K562 (cell line): ENCODE results near the gene CLCN6. TPM values are rescaled to one million over a fixed set of nuclear protein-coding genes. Genes with fewer than 3 reads are reported as not detected.

Experiments used
- BRD9 ChIP-seq: fragments of 450-650 bp; IDR thresholded peaks from 2 replicates; pipeline ENCODE4 v1.6.1; 2018; ENCODE audit warnings: low read depth; ENCODE audit not compliant: partially characterized antibody
- CBX3 ChIP-seq, 2 experiments: IDR thresholded peaks; 1 replicate in 1 of 2; 2 replicates in 1 of 2; pipeline ENCODE4 v1.6.1; 2012; ENCODE audit warnings: inconsistent platforms in 2 of 2, low read length in 2 of 2, borderline replicate concordance in 1 of 2, control low read depth in 1 of 2
- CREB5 ChIP-seq: fragments of 250-450 bp; sonication (Bioruptor Pico); IDR thresholded peaks from 2 replicates; pipeline ENCODE4 v1.5.0; 2020; ENCODE audit warnings: mild to moderate bottlenecking
- FOXO4 ChIP-seq: fragments of 450-650 bp; formaldehyde crosslinking; IDR thresholded peaks from 2 replicates; pipeline ENCODE4 v1.4.0; 2020; ENCODE audit warnings: mild to moderate bottlenecking, moderate library complexity
- HDGF ChIP-seq: fragments of 450-650 bp; IDR thresholded peaks from 2 replicates; pipeline ENCODE4 v1.6.1; 2016
- KAT7 ChIP-seq: sonication (generic); formaldehyde crosslinking; IDR thresholded peaks from 2 replicates; pipeline ENCODE4 v1.8.0; 2022; ENCODE audit warnings: missing genetic modification reagents, mild to moderate bottlenecking, borderline replicate concordance
- KDM5B ChIP-seq: fragments of 200-600 bp; sonication (generic); IDR thresholded peaks from 2 replicates; pipeline ENCODE4 v1.6.1; 2012; ENCODE audit warnings: low read depth, mild to moderate bottlenecking, moderate library complexity, low read length, control low read depth, inconsistent platforms; ENCODE audit not compliant: insufficient replicate concordance
- NCOA6 ChIP-seq: fragments of 450-650 bp; IDR thresholded peaks from 2 replicates; pipeline ENCODE4 v1.6.1; 2017; ENCODE audit warnings: mild to moderate bottlenecking
- NFE2 ChIP-seq: IDR thresholded peaks from 2 replicates; pipeline ENCODE4 v1.6.1; 2014; ENCODE audit warnings: antibody characterized with exemption, low read depth
- NFE2L1 ChIP-seq: fragments of 450-650 bp; IDR thresholded peaks from 2 replicates; pipeline ENCODE4 v1.6.1; 2016; ENCODE audit warnings: missing genetic modification characterization, low read depth, mild to moderate bottlenecking, missing compliant biosample characterization, moderate library complexity, borderline replicate concordance
- NR3C1 ChIP-seq: sonication (generic); formaldehyde crosslinking; IDR thresholded peaks from 2 replicates; pipeline ENCODE4 v1.8.1; 2022; ENCODE audit warnings: missing genetic modification reagents
- PHF21A ChIP-seq: fragments of 450-650 bp; IDR thresholded peaks from 2 replicates; pipeline ENCODE4 v1.6.1; 2017; ENCODE audit warnings: low read depth, borderline replicate concordance
- RHOXF2B ChIP-seq: fragments of 250-450 bp; sonication (Bioruptor Pico); conservative IDR thresholded peaks from 2 replicates; pipeline ENCODE4 v1.5.1; 2021
- SAFB ChIP-seq: fragments of 200-400 bp; formaldehyde crosslinking; IDR thresholded peaks from 2 replicates; pipeline ENCODE4 v1.6.1; 2017; ENCODE audit warnings: low read depth, low read length, borderline replicate concordance
- SP1 ChIP-seq: sonication (generic); formaldehyde crosslinking; IDR thresholded peaks from 2 replicates; pipeline ENCODE4 v1.8.1; 2022; ENCODE audit warnings: mild to moderate bottlenecking, missing genetic modification reagents
- TEAD2 ChIP-seq: fragments of 450-650 bp; IDR thresholded peaks from 2 replicates; pipeline ENCODE4 v1.6.1; 2016; ENCODE audit warnings: missing genetic modification characterization, control low read depth, missing compliant biosample characterization
- ZFP91 ChIP-seq: sonication (generic); formaldehyde crosslinking; IDR thresholded peaks from 2 replicates; pipeline ENCODE4 v1.8.0; 2022; ENCODE audit warnings: mild to moderate bottlenecking, missing genetic modification reagents
- ZKSCAN1 ChIP-seq: fragments of 150-350 bp; IDR thresholded peaks from 2 replicates; pipeline ENCODE4 v1.6.1; 2016; ENCODE audit warnings: low read depth, low read length
- ZNF644 ChIP-seq: fragments of 200-800 bp; sonication (Bioruptor generic); IDR thresholded peaks from 2 replicates; pipeline ENCODE4 v1.6.1; 2016; ENCODE audit warnings: low read depth, missing genetic modification characterization, missing compliant biosample characterization
- ZNF766 ChIP-seq: fragments of 200-800 bp; sonication (Bioruptor generic); conservative IDR thresholded peaks from 2 replicates; pipeline ENCODE4 v1.6.1; 2016; ENCODE audit warnings: missing genetic modification characterization, missing compliant biosample characterization
- polyA plus RNA-seq, 8 experiments: library from polyadenylated mRNA; depleted of rRNA in 4 of 8; stranded (reverse) in 5 of 8; unstranded in 3 of 8; fragments of >200 nt; fragmentation: Nextera tagmentation in 2 of 8; fragmentation: Illumina TruSeq in 1 of 8; extraction: Ambion mirVana in 2 of 8; extraction: Trizol in 1 of 8; gene quantifications; 2 replicates each; pipeline versions ENCODE4 v1.2.1 to v1.2.3, GENCODE V29; 2011 to 2014; ENCODE audit warnings: inconsistent platforms in 1 of 8, missing spikeins in 1 of 8
- total RNA-seq, 7 experiments: library from RNA; depleted of rRNA in 6 of 7; stranded (reverse); fragments of >200 nt in 6 of 7; fragmentation: Illumina TruSeq in 2 of 7; extraction: Trizol in 2 of 7; gene quantifications; 2 replicates each; pipeline versions ENCODE4 v1.2.1 to v1.2.3, GENCODE V29; 2011 to 2021; ENCODE audit warnings: low replicate concordance in 1 of 7
- TF ChIP-seq, protein P1 (sequence below): sonication (generic); formaldehyde crosslinking; IDR thresholded peaks from 2 replicates; pipeline ENCODE4 v1.8.0; 2022; ENCODE audit warnings: mild to moderate bottlenecking, missing genetic modification reagents

The CLCN6 gene
- total and polyA plus RNA-seq, 9 of the 15 experiments (the other 6 are each of a cell fraction or from before 2014, with no cell fraction given): 2.0 to 21.8 (median 13.6) TPM

DNA sequence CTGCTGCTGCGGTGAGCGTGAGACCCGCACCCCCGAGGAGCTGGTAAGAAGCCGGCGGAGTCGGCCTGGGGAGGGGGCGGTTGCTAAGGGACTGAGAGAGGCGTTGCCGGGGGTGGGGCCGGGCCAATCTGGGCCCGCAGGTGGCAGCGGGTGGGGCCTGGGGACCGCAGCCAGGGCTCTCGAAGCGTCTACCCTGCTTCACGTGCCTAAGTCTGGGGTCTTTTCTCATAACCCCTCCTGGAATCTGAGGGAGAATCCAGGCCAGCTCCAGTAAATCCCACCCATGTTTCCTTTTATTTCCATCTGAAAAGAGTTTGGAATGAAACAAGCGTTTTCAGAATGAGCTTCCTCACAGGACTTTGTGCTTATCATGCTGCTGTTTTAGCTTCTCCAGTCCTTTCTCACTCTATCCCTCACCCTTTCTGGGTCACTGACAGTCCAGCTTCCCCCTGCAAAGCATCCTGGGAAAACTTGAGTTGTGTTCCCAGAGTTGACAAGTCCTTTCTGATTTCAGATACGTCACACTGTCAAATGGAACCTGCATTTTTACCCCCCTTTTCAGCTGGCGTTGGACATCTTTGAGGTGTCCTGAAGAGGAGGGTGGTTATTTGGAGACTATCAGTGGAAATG, 431 bp downstream of the CLCN6 start (continued):
- TF ChIP-seq TEAD2 (tag): no peak
- no peak for TF ChIP-seq CREB5 (CRISPR knock-in tag)
- TF ChIP-seq FOXO4 (CRISPR knock-in tag): no peak
- TF ChIP-seq, protein P1, sequence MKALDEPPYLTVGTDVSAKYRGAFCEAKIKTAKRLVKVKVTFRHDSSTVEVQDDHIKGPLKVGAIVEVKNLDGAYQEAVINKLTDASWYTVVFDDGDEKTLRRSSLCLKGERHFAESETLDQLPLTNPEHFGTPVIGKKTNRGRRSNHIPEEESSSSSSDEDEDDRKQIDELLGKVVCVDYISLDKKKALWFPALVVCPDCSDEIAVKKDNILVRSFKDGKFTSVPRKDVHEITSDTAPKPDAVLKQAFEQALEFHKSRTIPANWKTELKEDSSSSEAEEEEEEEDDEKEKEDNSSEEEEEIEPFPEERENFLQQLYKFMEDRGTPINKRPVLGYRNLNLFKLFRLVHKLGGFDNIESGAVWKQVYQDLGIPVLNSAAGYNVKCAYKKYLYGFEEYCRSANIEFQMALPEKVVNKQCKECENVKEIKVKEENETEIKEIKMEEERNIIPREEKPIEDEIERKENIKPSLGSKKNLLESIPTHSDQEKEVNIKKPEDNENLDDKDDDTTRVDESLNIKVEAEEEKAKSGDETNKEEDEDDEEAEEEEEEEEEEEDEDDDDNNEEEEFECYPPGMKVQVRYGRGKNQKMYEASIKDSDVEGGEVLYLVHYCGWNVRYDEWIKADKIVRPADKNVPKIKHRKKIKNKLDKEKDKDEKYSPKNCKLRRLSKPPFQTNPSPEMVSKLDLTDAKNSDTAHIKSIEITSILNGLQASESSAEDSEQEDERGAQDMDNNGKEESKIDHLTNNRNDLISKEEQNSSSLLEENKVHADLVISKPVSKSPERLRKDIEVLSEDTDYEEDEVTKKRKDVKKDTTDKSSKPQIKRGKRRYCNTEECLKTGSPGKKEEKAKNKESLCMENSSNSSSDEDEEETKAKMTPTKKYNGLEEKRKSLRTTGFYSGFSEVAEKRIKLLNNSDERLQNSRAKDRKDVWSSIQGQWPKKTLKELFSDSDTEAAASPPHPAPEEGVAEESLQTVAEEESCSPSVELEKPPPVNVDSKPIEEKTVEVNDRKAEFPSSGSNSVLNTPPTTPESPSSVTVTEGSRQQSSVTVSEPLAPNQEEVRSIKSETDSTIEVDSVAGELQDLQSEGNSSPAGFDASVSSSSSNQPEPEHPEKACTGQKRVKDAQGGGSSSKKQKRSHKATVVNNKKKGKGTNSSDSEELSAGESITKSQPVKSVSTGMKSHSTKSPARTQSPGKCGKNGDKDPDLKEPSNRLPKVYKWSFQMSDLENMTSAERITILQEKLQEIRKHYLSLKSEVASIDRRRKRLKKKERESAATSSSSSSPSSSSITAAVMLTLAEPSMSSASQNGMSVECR (CRISPR knock-in tag): no peak; the same call in none of the 2 replicates
- TF ChIP-seq ZFP91: no peak
- no peak for TF ChIP-seq NFE2L1 (tag)
- TF ChIP-seq SAFB: no peak
- TF ChIP-seq HDGF: no peak
- TF ChIP-seq RHOXF2B (CRISPR knock-in tag): no peak
- TF ChIP-seq ZNF766 (CRISPR knock-in tag): no peak
- TF ChIP-seq NFE2: no peak
- no peak for TF ChIP-seq PHF21A
- no peak for TF ChIP-seq BRD9
- TF ChIP-seq NR3C1 (CRISPR knock-in tag): no peak
- no peak for TF ChIP-seq CBX3 (IDR thresholded peaks at IDR 0.05; ENCODE audit: borderline replicate concordance in 1 of 2, low read length in 2 of 2)
- 0 out of 2 replicates have a peak, but pooled peaks have one; percentile 16 for TF ChIP-seq KAT7
- no peak for TF ChIP-seq KDM5B
- no peak for TF ChIP-seq ZKSCAN1
- no peak for TF ChIP-seq SP1 (CRISPR knock-in tag)
- TF ChIP-seq NCOA6: no peak
- peak; percentile 60 for TF ChIP-seq ZNF644 (tag)
